Measurements from ENCODE around the gene MRC1. TPM values are rescaled to one million over a fixed set of nuclear protein-coding genes. Genes with fewer than 3 reads are reported as not detected.
A peak's percentile ranks its signal among the peaks of the same experiment; 100 is the strongest.

MRC1 gene
- total RNA-seq, 1 donor from 2014 or later = 26.7 TPM

- peak; percentile 43 for DNase-seq
- intact Hi-C loops (cut with micrococcal nuclease) = no loop called here
These were observed 27.8 kb downstream of the MRC1 start for GRCh38 chr10:17836942-17837341.

DNA sequence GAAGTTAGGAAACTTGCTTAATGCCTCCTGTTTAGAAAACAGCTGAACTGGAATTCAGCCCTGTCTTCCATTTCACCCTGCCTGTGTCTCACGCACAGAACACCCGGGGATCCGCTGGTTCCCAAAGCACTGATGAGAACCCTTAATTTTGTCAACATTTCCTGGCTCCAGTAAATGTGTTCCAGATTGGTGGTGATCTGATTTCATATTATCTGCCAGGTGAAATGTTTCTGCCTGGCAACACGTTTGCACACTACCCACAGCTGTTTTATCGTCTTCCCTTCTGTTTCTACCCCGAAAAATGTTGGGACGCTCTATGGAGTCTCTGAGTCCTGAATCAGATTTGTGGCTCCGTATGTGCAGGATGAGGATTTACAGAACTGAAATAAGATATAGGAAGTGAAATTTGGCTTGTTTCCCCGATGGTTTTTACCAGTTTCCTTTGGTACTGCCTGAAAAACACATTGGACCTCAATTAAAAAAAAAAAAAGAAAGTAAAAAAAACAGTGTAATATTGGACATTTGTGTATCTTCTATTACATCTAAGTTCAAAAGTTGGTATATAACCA, 29.0 kb downstream of the MRC1 start:
- intact Hi-C loops (cut with micrococcal nuclease) = no loop called here
- DNase-seq = no peak
- ATAC-seq = peak; percentile 25

More at GRCh38 chr10:17836942-17837341, 27.8 kb downstream of the MRC1 start:
- ATAC-seq = peak; percentile 71

DNA sequence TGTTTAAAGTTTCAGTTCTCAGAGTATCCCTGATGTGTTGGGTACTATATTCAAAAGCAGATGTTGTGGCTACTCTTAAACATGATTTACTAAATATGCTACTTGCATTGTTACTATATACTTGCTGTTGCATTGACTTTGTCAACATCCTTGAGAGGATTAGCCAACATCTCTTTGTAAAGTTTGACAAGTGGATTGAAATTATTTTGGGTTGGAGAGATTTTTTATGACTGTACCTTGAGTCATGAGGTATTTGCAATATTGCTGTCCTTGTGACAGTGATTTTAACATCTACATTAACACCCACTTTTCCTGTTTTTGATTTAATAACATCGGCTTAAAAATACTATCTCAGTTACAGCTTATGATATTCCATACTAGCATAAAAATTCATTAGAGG, 31.9 kb downstream of the MRC1 start:
- intact Hi-C loops (cut with micrococcal nuclease) = no loop called here
- no peak for DNase-seq
- no peak for ATAC-seq

DNA sequence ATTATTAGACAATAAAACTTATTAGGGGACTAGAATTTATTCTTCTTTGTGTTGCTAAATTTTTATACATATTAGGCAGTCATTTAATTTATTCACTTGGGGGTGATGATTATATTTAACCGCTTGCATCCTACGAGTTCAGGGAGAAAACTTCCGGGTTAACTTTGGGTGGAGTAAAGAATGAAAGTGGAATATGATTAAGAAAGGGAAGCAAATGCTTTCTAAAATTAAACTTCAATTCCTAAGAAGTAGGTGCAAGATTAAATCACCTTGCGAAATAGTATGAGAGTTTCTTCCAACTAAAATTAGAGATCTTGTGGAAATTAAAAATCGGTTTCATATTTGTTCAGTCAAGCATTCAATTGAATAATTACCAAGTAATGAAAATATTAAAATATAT, 33.5 kb downstream of the MRC1 start:
- ATAC-seq (no peak), DNase-seq (no peak)
- intact Hi-C loops (cut with micrococcal nuclease) = no loop called here

- DNase-seq (no peak), ATAC-seq (peak; percentile 31)
- intact Hi-C loops (cut with micrococcal nuclease) = loop anchor here (2.0 kb wide), 1 partner anchor 369 kb away; no protein-coding TSS in a partner anchor
These were observed 38.6 kb downstream of the MRC1 start for GRCh38 chr10:17847585-17848296.

GRCh38 chr10:17848646-17849045, 39.5 kb downstream of the MRC1 start:
- intact Hi-C loops (cut with micrococcal nuclease) = no loop called here
- DNase-seq (no peak), ATAC-seq (no peak)

DNA sequence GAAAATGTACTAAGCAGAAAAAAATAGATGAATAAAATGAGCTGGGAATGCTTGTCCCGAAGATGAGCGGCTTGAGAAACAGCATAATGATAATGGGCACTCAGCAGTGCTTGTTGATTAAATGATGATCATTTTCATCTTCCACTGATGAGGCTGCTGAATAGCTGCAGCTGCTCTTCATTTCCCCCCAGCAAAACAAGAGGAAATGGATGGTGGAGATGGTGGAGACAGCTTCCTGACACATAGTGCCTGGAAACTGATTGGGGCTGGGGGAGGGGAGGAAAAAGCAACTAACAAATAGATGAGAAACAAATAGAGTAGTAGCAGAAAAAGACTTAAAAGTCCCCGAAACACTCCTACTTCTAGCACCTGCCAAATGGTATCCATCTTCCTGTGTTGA, 41.4 kb downstream of the MRC1 start:
- no peak for DNase-seq
- ATAC-seq = no peak
- intact Hi-C loops (cut with micrococcal nuclease) = no loop called here

GRCh38 chr10:17851611-17852010, 42.5 kb downstream of the MRC1 start:
- DNase-seq = peak; percentile 81
- ATAC-seq = peak; percentile 41
- intact Hi-C loops (cut with micrococcal nuclease) = no loop called here

DNA sequence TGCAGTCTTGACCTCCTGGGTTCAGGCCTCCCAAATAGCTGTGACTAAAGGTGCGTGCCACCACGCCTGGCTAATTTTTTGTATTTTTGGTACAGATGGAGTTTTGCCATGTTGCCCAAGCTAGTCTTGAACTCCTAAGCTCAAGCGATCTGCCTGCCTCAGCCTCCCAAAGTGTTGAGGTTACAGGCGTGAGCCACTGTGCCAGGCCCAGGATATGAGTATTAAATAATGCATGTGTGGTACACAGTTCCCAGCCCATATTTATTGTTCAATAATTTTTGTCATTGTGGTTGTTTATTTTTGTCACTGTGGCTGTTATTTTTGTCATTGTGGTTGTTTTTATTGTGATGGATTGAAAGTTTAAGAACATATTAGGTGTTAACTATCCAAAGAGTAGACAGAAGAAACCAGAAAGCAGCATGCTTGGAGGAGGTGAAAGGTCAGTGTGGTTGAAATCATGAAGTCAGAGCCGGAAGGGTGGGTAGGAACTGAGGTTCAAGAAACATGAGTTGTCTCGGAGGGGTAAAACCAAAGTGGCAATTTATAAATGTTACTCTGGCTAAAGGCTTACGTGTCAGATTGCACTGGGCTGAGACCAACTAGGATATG, 45.0 kb downstream of the MRC1 start:
- DNase-seq = no peak
- no peak for ATAC-seq
- intact Hi-C loops (cut with micrococcal nuclease) = no loop called here

- intact Hi-C loops (cut with micrococcal nuclease) = no loop called here
- no peak for ATAC-seq
These were observed 47.9 kb downstream of the MRC1 start for GRCh38 chr10:17857040-17857439.

GRCh38 chr10:17859492-17860156, 50.5 kb downstream of the MRC1 start:
- intact Hi-C loops (cut with micrococcal nuclease) = no loop called here
- no peak for ATAC-seq
- no peak for DNase-seq

More at GRCh38 chr10:17857040-17857439, 47.9 kb downstream of the MRC1 start:
- no peak for DNase-seq

GRCh38 chr10:17861760-17862159, 52.6 kb downstream of the MRC1 start:
- no peak for DNase-seq
- intact Hi-C loops (cut with micrococcal nuclease) = no loop called here
- ATAC-seq = no peak

DNA sequence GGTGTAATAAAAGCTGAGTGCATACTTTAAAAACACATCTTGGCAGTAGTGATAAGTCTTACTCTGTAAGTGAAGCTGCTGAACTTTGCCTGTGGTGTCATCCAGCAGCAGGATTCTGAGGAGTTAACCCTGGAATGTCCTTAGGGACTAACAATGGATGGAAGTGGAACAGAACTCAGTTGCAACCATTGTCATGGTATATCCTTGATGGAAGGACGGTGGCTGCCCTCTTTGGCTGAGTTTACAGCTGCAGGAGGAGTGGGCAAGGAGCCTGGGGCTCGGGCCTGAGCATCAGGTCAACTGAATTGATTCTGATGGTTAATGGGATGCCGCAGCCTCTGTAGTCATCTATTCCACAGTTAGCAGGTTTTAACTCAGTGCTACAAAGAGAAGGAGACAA, 56.2 kb downstream of the MRC1 start:
- ATAC-seq (no peak), DNase-seq (no peak)
- intact Hi-C loops (cut with micrococcal nuclease) = no loop called here

GRCh38 chr10:17866346-17866745, 57.2 kb downstream of the MRC1 start:
- no peak for ATAC-seq
- DNase-seq = no peak
- intact Hi-C loops (cut with micrococcal nuclease) = no loop called here

GRCh38 chr10:17867056-17867455, 57.9 kb downstream of the MRC1 start:
- intact Hi-C loops (cut with micrococcal nuclease) = no loop called here
- no peak for DNase-seq
- ATAC-seq = no peak

DNA sequence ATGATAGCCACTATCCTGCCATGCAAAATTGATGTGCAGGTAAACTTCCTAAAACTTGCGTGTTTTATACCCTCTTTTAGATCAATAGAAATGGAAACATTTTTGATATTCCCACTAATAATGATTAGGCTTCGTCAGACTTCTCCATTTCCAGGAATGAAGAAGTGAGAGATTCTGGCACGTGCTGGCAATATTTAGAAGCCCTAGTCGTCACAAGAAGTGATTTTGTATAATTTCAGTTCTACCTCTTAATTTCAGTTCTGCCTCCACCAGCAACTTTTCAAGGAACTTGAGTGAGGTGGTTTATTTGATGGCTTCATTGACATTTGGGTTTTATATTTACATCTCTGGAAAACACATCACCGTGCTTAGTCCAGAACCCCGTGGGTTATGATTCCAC, 61.9 kb downstream of the MRC1 start:
- no peak for DNase-seq
- intact Hi-C loops (cut with micrococcal nuclease) = no loop called here

GRCh38 chr10:17872191-17873091, 63.3 kb downstream of the MRC1 start:
- no peak for ATAC-seq
- intact Hi-C loops (cut with micrococcal nuclease) = no loop called here
- no peak for DNase-seq

More for the DNA sequence above, 61.9 kb downstream of the MRC1 start:
- no peak for ATAC-seq

DNA sequence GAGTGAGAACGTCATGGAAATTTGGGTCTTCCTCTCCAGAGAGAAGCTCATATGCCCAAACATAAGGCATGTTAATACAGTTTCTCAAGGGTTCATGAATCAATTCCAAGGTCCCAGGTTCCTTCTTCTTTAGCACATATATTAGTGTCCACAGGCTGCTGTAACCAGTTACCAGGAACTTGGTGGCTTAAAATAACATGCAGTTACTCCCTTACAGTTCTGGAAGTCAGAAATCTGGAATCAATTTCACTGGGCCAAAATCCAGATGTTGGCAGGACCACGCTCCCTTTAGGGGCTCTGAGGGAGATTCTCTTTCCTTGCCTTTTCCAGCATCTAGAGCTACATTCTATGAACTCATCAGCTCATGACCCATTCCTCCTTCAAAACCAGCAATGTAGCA, 64.8 kb downstream of the MRC1 start:
- ATAC-seq (no peak), DNase-seq (no peak)
- intact Hi-C loops (cut with micrococcal nuclease) = no loop called here

- DNase-seq (no peak), ATAC-seq (no peak)
- intact Hi-C loops (cut with micrococcal nuclease) = no loop called here
These were observed 68.0 kb downstream of the MRC1 start for GRCh38 chr10:17877121-17877520.

Measured in left ventricle myocardium superior (tissue), 1 donor.